ENCODE results near the gene NPAS3. TPM values are rescaled to one million over a fixed set of nuclear protein-coding genes. Genes with fewer than 3 reads are reported as not detected.

The NPAS3 gene
- total RNA-seq, 1 experiment from 2014 or later, result 15.6 TPM

DNA sequence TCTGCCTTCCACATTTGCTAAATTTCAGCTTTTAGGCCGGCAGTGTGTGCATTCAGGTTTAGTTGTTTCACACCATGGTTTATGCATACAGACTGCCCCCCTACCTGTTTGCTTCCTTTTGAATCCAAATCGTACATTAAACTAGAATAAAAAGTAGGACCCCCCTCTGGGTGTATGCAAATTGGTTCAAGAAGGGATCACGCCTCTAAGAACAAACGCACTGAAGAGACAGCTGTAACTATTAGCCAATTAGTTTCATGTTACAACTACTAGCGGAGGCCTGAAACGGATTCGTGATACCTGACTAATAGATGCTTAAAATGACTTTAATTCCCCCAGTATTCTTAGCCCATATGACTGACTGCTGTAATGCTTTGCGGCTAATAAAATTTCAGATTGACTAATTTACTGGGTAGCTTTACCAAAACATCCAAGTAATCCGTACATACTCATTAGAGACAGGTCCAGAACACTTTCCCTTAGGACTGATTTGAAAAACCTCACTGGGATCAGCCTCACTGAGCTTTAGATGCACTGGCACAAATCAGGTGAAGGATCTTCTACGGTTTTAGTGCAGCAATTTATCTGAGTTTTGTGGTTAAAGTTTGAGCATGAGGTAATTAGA is 411.8 kb downstream of the NPAS3 start:
- H3K4me1 ChIP-seq (ENCODE audit: insufficient read depth, low read length, poor library complexity, severe bottlenecking), result peaks cover 15% of the 10 kb centered on the region
- H3K4me3 ChIP-seq (ENCODE audit: low read depth, low read length, poor library complexity, severe bottlenecking), result no peak overlapping the region
- TF ChIP-seq, protein P1, sequence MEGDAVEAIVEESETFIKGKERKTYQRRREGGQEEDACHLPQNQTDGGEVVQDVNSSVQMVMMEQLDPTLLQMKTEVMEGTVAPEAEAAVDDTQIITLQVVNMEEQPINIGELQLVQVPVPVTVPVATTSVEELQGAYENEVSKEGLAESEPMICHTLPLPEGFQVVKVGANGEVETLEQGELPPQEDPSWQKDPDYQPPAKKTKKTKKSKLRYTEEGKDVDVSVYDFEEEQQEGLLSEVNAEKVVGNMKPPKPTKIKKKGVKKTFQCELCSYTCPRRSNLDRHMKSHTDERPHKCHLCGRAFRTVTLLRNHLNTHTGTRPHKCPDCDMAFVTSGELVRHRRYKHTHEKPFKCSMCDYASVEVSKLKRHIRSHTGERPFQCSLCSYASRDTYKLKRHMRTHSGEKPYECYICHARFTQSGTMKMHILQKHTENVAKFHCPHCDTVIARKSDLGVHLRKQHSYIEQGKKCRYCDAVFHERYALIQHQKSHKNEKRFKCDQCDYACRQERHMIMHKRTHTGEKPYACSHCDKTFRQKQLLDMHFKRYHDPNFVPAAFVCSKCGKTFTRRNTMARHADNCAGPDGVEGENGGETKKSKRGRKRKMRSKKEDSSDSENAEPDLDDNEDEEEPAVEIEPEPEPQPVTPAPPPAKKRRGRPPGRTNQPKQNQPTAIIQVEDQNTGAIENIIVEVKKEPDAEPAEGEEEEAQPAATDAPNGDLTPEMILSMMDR (conservative IDR thresholded peaks at IDR 0.05; ENCODE audit: low read depth, low read length), result no peak
- no peak for TF ChIP-seq EZH2 (IDR thresholded peaks at IDR 0.05; ENCODE audit: borderline replicate concordance, low read depth, low read length, poor library complexity, severe bottlenecking)
- no peaks in the 10 kb centered on the region for H3K27me3 ChIP-seq (replicated peaks; ENCODE audit: insufficient read depth, low read depth, low read length, poor library complexity)
- ChIA-PET POLR2A (ENCODE audit: low non-redundant PET) (no interaction called here), CTCF (no interaction called here)
- H3K9me3 ChIP-seq (ENCODE audit: low read depth, low read length, poor library complexity, severe bottlenecking), result no peaks in the 10 kb centered on the region
- intact Hi-C loops (cut with micrococcal nuclease; ENCODE audit: unreplicated experiment), result no loop called here
- no peak overlapping the region for H3K27ac ChIP-seq (ENCODE audit: low read depth, low read length, poor library complexity, severe bottlenecking)
- H3K36me3 ChIP-seq (ENCODE audit: insufficient read depth, low read length, poor library complexity, severe bottlenecking), result no peaks in the 10 kb centered on the region
- peak; percentile 72 for DNase-seq (ENCODE audit: low spot score)
- no TSS peak for BruUV-seq (replicated peaks)

DNA sequence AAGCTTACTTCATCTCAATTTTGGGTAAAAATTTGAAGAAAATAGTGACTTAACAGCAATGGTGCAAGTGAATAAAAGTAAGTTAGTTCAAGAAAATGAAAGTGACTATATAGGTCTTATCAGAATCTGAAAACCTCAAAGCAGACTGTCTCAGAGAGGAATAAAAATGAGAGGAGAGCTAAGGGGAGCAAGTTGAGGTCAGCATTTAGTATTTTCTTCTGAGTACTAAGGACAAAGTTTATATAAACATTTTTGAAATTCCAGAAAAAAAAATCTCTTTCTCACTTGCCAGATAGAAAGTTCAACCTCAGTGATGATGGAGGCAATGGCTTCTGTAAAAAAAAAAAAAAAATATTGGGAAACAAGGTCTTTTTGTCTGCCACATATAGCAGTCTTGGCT is 414.1 kb downstream of the NPAS3 start:
- no peak overlapping the region for H3K4me3 ChIP-seq (ENCODE audit: low read depth, low read length, poor library complexity, severe bottlenecking)
- H3K9me3 ChIP-seq (ENCODE audit: low read depth, low read length, poor library complexity, severe bottlenecking), result no peaks in the 10 kb centered on the region
- no TSS peak for BruUV-seq (replicated peaks)
- DNase-seq (ENCODE audit: low spot score), result no peak
- ChIA-PET CTCF (no interaction called here), POLR2A (ENCODE audit: low non-redundant PET) (no interaction called here)
- H3K36me3 ChIP-seq (ENCODE audit: insufficient read depth, low read length, poor library complexity, severe bottlenecking), result no peaks in the 10 kb centered on the region
- peaks cover 15% of the 10 kb centered on the region for H3K4me1 ChIP-seq (ENCODE audit: insufficient read depth, low read length, poor library complexity, severe bottlenecking)
- no peaks in the 10 kb centered on the region for H3K27me3 ChIP-seq (replicated peaks; ENCODE audit: insufficient read depth, low read depth, low read length, poor library complexity)
- intact Hi-C loops (cut with micrococcal nuclease; ENCODE audit: unreplicated experiment), result no loop called here
- H3K27ac ChIP-seq (ENCODE audit: low read depth, low read length, poor library complexity, severe bottlenecking), result no peak overlapping the region
- TF ChIP-seq, protein P1 (conservative IDR thresholded peaks at IDR 0.05; ENCODE audit: low read depth, low read length), result no peak
- no peak for TF ChIP-seq EZH2 (IDR thresholded peaks at IDR 0.05; ENCODE audit: borderline replicate concordance, low read depth, low read length, poor library complexity, severe bottlenecking)

DNA sequence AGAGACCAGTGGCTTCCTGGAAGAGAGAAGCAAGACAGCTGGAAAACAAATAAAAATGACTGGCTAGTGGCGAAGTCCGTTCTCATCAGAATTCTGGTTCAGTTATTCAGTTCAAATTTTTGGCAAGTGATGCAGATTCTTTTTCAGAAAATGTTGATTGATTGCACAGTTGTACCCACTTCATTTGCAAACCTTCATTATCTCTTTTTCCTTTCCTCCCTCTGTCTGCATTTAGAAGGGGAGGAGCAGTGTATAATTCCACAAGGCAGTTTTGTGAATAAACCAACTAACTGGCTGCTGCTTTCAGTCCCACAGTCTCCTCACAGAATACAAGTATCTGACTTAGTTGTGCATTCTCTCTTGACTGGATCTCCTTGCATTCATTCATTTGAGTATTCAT is 417.5 kb downstream of the NPAS3 start:
- no TSS peak for BruUV-seq (replicated peaks)
- H3K9me3 ChIP-seq (ENCODE audit: low read depth, low read length, poor library complexity, severe bottlenecking), result no peaks in the 10 kb centered on the region
- H3K4me3 ChIP-seq (ENCODE audit: low read depth, low read length, poor library complexity, severe bottlenecking), result no peak overlapping the region
- POLR2A ChIA-PET (ENCODE audit: low non-redundant PET), result no interaction called here
- no peaks in the 10 kb centered on the region for H3K4me1 ChIP-seq (ENCODE audit: insufficient read depth, low read length, poor library complexity, severe bottlenecking)
- TF ChIP-seq, protein P1 (conservative IDR thresholded peaks at IDR 0.05; ENCODE audit: low read depth, low read length), result no peak
- no peak for TF ChIP-seq EZH2 (IDR thresholded peaks at IDR 0.05; ENCODE audit: borderline replicate concordance, low read depth, low read length, poor library complexity, severe bottlenecking)
- no peak for DNase-seq (ENCODE audit: low spot score)
- no peaks in the 10 kb centered on the region for H3K27me3 ChIP-seq (replicated peaks; ENCODE audit: insufficient read depth, low read depth, low read length, poor library complexity)
- no peaks in the 10 kb centered on the region for H3K36me3 ChIP-seq (ENCODE audit: insufficient read depth, low read length, poor library complexity, severe bottlenecking)
- intact Hi-C loops (cut with micrococcal nuclease; ENCODE audit: unreplicated experiment), result no loop called here
- H3K27ac ChIP-seq (ENCODE audit: low read depth, low read length, poor library complexity, severe bottlenecking), result no peak overlapping the region
- CTCF ChIA-PET, result no interaction called here
